Cortex of kidney (tissue), 1 donor: ENCODE results near the gene NLRP6.
"Not testable (repeated sequence)": the region's sequence is repeated elsewhere in the genome, so short reads cannot be mapped to it uniquely, and the experiment has no call there.

Source experiments
- DNase-seq: peaks from one replicate; lab custom pipeline; 2025; lab: John Stamatoyannopoulos, UW

The NLRP6 gene

GRCh38 chr11:325796-326591 lies 47.8 kb downstream of the NLRP6 start:
- no peak for DNase-seq

DNA sequence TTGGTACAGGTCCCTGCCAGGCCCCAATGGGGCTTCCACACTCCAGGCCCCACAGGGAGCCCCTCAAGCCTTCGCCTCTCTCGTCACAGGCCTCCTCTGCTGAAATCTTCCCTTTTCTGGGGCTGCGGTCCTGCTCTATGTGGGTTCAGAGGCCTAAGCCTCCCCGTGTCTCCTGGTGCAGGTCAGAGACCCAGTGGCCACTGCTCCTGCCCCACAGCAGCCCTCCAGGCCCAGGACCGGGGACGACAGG lies 48.3 kb downstream of the NLRP6 start:
- no peak for DNase-seq

GRCh38 chr11:326842-327580 lies 48.8 kb downstream of the NLRP6 start:
- no peak for DNase-seq

DNA sequence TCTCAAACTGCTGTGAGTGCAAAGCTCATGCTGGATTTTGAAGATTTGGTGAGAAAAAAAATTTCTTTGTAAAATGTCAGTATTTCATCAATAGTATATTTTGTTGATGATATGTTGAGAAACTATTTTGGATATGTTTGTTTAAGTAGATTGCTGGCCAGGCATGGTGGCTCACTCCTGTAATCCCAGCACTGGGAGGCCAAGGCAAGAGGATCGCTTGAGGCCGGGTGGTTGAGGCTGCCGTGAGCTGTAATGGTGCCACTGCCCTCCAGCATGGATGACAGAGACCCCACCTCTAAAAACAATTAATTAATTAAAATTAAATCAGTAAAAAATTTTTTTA lies 49.3 kb downstream of the NLRP6 start:
- no peak for DNase-seq

DNA sequence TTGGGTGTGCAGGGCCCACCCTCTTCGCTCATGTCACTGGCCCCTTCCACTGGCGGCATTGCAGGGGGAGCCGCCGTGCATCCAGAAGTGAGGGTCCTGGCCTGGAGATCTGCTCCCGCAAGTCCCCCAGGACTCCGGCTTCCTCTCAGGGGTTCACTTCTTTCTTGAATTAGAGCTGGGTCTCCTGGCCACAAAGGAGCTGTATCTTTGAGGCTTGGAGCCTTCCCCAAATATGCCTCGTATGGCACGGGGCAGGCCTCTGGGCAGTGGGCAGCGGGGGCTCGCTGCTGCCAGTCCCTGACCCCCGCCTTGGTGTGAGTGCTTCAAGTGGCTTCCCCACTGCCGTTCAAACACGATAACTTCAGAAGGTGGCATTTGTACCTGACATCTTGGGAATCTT lies 49.8 kb downstream of the NLRP6 start:
- DNase-seq, result no peak

DNA sequence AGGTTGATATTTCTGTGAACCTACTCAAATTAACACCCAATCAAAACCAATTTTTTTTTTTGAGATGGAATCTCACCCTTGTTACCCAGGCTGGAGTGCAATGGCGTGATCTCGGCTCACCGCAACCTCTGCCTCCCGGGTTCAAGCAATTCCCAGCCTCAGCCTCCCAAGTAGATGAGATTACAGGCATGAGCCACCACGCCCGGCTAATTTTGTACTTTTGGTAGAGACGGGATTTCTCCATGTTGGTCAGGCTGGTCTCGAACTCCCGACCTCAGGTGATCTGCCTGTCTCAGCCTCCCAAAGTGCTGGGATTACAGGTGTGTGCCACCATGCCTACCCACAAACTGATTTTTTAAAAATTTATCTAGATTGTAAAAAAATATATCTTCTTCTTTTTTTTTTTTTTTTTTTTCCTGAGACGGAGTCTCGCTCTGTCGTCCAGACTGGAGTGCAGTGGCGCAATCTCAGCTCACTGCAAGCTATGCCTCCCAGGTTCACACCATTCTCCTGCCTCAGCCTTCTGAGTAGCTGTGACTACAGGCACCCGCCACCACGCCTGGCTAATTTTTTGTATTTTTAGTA lies 50.4 kb downstream of the NLRP6 start:
- DNase-seq, result not testable (repeated sequence)

- DNase-seq, result no peak
Measured at GRCh38 chr11:329886-330253, 51.7 kb downstream of the NLRP6 start.

- no peak for DNase-seq
Measured at GRCh38 chr11:330307-330693, 52.1 kb downstream of the NLRP6 start.

DNA sequence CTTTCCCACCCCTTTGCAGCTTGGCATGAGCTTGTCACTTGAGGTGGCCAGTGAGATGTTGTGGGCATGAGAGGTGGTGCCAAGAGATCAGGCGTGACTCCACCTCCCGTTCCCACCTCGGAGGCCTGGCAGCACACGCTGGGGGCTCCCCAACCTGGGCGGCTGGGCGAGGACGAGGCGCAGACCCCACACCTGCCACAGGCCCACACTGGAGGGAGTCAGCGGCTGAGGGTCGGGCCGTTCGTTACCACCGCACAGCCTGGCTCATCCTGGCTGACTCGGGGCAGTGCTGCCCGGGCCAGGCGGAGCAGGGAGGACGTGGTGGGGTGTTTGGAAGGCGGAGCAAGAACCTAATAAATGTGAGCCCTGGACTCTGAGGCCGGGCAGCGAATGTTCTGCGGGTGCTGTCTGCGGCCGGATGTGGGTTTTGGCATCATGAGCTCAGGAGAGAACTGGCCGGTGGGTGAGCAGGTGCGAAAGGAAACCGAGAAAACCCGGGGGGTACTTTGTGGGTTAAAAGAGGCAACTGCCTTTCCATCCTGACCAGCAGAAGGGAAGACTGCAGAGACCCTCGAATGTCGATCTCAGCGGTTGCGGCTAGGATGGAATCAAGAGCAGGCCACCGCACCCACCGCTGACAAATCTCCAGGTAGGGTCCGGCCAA lies 52.6 kb downstream of the NLRP6 start:
- no peak for DNase-seq

DNA sequence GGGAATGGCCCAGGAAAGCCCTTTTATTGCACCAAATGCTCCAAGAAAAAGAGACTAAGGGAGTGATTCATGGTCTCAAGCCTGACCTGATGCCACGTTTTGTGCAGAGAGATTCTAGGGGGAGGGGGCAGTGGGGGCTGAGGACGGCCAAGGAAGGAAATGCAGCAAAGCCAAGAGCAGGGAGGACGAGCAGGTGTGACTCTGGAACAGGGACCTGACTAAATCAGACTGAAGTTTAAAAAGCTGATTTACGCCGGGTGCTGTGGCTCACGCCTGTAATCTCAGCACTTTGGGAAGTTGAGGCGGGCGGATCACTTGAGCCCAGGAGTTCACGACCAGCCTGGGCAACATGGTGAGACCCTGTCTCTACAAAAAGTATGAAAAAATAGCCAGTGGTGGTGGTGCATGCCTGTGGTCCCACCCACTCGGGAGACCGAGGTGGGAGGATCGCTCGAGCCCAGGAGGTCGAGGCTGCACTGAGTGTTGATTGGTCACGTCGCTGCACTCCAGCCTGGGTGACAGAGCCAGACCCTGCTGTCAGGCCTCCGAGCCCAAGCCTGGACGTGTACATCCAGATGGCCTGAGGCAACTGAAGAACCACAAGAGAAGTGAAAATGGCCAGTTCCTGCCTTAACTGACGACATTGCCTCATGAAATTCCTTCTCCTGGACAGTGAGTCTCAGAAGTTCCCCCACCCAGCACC lies 53.3 kb downstream of the NLRP6 start:
- no peak for DNase-seq

DNA sequence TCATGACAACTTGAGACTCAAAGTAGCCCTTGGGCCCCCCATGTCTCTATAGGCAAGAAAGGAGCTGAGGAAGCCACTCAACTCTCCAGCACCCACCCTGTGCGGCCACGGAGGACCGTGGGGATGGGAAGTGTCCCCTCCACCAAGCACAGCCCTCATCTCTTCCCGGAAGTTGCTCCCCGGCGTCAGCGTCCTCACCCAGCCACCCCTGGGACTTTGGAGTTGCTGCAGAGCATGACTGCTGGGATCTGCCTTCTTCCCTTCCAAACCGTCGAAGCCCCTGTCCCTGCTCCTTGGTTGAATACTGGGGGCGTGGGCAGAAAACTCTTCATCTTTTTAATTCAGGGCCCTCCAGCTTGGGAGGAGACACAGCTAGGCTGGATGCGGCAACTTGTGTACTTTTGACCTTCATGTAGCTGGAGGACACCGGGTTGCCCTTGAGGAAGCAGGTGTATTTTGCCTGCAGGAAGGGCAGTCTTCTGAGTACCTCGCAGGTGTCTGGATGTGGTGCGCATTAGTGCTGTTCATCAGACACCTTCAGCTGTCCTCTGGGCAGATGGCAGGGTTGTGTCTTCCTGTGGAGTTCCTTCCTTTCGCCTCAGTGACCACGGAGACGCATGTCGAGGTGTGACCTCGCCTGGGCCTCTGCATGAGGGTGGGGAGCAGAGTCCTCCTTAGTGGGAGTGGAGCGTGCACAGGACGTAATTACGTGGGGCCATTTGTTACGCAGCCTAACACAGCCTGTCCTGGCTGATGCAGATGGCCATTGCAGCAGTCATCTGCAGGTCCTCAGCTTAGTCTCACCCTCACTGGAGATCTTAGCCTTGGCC lies 54.7 kb downstream of the NLRP6 start:
- DNase-seq, result no peak

DNA sequence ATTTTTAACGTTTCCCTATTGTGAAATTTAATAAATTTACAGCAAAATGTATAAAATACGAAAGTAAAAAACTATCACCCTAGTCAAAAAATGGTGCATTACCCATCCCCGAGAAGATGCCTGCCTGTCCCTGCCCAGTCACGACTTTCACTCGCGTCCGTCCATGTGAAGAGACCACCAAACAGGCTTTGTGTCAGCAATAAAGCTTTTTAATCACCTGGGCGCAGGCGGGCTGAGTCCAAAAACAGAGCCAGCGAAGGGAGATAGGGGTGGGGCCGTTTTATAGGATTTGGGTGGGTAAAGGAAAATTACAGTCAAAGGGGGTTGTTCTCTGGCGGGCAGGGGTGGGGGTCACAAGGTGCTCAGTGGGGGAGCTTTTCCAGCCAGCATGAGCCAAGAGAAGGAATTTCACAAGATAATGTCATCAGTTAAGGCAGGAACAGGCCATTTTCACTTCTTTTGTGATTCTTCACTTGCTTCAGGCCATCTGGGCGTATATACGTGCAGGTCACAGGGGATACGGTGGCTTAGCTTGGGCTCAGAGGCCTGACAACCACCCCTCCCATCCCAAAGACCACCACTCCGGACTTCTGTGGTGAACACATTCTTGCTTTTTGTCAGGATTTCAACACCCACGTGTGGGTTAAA lies 55.5 kb downstream of the NLRP6 start:
- DNase-seq, result not testable (repeated sequence)

DNA sequence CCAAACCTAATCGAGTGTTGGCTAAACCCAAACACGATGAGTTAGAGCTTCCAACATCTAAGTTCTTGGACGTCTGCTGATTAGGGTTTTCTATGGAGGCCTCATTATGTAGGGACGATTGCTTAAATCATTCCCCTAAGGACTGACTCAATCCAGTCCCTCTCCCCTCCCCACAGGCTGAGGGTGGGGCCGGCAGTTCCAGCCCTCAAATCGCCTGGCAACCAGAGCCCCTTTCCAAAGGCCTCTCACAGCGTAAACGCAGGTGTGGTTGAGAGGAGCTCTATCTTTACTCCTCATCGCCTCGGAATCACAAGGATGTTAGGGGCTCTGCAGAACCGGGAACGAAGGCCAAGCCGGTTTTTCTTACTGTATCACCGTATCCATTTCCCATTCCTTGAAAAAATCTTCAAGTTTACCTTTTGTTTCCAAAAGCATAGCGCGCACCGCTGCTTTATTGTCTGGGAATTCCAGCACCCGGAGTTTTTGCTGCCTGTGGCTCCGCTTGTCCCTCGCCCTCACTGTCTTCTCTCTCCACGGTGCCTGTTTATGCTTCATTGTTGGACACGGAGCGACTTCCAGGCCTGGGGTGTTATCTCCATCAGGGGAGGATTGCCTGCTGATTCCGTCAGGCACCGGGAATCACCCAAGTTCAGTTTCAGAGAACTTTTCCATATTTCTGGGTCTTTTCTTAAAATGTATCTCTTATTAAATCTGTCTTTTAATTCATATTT lies 56.2 kb downstream of the NLRP6 start:
- DNase-seq, result no peak
